ENCODE measurements around the gene LRRC61.
"Not testable (repeated sequence)": the region's sequence is repeated elsewhere in the genome, so short reads cannot be mapped to it uniquely, and the experiment has no call there.

- not testable (repeated sequence) for TF ChIP-seq ZFP3 (CRISPR knock-in tag; IDR thresholded peaks at IDR 0.05)
- TF ChIP-seq, protein P1, sequence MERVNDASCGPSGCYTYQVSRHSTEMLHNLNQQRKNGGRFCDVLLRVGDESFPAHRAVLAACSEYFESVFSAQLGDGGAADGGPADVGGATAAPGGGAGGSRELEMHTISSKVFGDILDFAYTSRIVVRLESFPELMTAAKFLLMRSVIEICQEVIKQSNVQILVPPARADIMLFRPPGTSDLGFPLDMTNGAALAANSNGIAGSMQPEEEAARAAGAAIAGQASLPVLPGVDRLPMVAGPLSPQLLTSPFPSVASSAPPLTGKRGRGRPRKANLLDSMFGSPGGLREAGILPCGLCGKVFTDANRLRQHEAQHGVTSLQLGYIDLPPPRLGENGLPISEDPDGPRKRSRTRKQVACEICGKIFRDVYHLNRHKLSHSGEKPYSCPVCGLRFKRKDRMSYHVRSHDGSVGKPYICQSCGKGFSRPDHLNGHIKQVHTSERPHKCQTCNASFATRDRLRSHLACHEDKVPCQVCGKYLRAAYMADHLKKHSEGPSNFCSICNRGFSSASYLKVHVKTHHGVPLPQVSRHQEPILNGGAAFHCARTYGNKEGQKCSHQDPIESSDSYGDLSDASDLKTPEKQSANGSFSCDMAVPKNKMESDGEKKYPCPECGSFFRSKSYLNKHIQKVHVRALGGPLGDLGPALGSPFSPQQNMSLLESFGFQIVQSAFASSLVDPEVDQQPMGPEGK (CRISPR knock-in tag; IDR thresholded peaks at IDR 0.05; ENCODE audit: borderline replicate concordance), result not testable (repeated sequence)
Measured at GRCh38 chr7:150316987-150317386, 6.2 kb upstream of the LRRC61 start.
